HG03108 (cell line): Measurements from ENCODE around the gene PITPNM3.
A peak's percentile ranks its signal among the peaks of the same experiment; 100 is the strongest.

ENCODE experiments used
- ATAC-seq: cut with Tn5 transposase; IDR thresholded peaks from one replicate; pipeline ENCODE4 v1.9.1; 2021; ENCODE audit warnings: moderate library complexity; ENCODE audit not compliant: unreplicated experiment

PITPNM3 gene

DNA sequence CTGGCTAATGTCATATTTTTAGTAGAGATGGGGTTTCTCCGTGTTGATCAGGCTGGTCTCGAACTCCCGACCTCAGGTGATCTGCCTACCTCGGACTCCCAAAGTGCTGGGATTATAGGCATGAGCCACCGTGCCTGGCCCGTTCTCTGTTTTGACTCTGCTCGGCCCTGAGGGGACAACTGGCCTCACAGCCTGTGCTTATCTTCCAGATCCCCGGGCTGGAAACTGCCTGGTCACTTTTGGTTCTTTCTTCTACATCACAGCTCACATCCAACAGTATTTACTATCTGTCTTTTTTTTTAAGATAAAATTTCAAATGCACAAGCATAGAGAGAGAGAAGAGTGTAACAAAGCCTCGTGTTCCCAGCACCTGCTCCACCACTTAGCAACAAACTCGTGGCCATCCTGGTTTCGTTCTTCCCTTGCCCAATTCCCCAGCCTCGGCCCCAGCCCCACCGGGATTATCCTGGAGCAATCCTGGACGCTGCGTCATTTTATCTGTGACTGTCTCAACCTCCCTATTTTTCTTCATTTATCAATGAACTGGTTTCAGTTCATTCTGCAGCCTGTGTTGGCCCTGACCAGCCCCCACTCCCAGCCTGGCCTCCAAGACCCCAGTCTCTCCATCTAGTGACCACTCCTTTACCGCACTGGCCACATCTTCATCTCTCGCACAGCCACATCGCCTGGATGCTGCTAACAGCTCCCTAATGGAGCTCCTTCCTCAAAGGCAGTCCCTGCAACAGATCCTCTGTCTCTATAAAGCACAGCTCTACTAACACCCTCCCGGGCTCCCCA lies 91.0 kb downstream of the PITPNM3 start:
- ATAC-seq = no peak

DNA sequence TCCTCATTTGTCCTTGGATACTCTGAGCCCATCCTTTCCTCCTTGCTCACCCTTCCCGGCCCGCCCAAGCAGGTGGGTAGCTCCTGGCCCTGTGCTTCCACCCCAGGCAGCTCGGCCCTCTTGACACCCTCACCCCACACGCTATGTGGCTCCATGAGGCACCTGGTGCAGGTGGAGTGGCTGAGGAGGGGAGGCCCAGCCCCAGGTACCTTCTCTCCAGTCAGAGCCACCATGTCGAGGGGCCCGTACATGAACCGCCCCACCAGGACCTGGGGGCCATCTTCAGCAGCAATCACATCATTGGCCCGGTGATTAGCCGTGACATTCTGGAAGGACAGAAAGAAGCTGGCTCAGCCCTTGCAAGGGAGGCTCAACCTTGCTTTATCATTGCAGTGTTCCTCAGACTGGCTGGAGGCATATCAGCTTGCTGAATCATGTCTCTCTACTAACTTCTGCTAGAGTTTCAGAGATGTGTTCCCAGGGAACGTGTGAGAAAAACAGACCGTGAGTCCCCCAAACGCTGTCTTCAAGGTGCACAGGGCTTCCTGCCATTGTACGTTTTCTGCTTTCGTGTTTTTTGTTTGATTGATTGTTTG lies 91.8 kb downstream of the PITPNM3 start:
- ATAC-seq = no peak

DNA sequence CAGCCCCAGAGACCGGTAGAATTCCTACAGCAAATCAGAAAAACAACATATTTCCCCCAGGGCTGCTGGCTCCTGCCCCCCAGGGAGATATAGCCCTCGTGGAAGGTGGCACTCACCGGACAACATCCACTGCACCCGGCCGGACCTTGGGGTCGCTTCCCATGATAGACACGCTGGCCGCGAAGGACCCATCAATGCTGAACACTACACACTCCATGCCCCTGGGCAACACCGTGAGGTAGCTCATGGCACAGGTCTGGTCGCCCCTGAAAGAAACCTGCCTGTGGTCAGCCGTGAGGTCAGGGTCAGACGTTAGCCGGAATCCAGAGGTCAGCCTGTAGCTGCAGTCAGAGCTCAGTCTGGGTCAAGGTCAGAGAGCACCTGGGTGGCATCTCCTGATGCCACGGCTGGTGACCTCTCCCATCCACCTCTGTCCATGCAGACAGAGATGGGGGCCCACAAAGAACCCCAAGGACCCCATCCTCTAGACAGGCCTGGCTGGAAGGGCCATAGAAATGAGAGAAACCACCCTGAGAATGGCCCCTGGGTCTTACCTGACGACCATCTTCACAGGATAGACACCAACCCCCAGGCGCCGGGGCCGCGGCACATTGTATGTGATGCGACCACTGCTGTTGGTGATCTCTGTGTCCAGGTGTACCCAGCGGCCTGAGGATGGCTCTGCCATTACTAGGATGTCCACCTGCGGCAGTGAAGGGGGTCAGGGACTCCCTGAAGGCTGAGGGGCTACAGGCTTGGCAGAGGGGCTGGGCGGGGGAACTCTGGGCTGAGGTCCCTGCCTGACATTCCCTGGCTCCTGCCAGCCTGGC lies 92.5 kb downstream of the PITPNM3 start:
- no peak for ATAC-seq

DNA sequence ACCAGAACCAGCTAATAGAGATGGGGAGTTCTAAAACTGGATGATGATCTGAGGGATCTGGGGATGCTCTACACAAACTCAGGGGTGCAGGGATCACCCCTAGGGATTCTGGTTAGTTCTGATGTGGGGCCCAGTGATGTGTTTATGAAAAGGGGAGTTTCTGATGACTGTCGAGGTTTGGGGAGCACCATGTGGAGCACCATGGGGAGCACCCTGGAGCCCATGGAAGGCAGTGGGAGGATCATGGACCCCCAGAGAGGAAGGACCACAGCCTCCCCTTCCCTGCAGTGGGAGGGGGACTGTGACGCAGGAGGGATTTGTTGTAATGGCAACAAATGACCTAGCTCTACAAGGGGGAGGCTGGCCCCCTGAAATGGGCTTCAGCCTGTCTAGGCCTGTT lies 93.7 kb downstream of the PITPNM3 start:
- no peak for ATAC-seq

DNA sequence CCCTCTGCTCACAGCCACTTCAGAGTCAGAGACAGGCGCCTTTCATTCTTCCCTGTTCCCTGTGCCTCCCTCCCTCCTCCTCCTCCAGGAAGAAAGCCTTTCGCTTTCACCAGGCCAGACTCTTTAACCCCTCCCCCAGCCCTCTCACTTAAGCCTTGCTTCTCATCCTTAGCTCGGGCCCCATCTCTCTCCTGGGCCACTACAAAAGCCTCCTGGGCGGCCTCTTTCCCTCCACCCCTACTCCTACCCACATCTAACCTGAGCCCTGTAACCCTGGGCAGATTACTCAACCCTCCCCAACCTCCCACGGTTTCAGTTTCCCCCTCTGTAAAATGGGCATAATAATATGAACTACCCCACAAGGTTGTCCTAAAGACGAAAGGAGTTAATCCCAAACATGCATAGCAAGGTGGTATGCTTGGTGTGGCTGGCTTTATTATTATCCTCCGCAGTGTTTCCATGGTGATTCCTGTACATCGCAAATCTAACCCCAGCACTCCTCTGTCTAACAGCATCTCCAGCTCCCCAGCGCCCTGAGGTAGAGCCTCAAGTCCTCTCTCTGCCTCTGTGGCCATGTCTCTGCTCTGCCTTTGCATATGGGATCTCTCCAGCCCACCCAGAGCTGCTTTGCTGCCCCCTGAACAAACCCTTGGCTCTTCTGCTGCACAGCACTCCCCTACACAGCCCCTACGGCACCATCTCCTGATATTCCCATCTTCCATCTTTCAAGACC lies 94.4 kb downstream of the PITPNM3 start:
- ATAC-seq = no peak

DNA sequence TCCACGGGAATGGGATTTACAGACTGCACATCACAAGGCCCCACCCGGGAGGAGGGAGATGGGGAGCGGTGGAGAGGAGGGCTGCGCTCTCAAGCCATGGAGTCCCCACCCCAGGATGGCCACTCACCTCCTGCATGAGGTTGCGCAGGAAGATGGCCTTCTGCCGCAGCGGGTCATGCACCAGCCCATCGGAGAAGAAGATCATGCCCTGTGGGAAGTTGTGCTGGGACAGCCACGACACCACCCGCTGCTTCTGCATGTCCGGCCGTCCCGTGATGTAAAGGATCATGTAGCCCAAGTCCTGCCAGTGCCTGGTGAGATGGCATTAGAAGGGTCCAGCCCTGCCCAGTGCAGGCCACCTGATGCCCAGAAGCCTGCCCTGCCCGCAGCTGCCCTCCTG lies 95.1 kb downstream of the PITPNM3 start:
- ATAC-seq = no peak

DNA sequence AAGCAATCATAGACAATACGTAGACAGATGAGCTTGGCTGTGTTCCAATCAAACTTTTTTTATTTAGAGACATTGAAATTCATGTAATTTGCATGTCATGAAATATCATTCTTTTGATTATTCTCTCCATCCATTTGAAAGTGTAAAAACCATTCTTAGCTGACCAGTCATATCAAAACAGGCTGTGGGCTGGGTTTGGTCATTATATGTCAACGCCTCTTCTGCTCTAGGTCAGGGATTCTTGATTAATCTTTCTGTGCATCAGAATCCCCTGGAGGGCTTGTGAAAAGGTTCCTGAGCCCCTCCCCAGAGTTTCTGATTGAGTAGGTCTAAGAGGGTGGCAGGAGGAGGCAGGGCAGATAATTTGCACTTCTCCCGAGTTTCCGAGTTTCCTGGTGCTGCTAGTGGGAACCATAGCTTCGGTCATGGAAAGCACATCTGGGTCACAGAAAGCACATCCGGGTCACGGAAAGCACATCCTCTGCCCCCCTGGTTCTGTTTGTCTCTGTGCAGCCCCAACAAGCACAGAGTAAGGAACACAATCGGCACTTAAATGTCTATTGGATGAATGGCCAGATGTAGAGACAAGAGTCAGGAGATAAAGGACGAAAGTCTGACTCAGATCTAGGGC lies 95.7 kb downstream of the PITPNM3 start:
- ATAC-seq = no peak

DNA sequence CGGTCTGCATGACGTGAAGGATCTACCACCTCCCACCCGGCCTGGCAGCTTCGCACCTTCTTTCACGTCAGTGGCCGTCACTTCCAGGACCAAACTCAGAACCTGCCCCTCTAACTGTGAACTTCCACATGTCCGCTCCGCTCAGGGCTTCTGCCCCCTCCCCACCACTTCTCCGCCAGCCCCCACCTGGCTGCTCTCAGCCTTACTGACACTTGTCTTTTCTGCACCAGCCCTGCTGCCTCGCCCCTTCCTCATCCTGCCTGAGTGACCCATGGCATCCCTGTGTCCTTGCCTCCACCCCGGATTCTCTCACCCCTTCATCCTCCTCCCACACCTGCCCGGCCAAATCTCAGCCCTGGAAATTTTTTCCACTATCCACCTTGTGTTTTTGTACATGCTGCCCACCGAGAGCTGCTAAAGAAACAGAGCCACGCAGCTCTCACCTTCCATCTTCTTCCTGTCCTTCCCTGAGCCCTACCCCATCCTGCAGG lies 97.8 kb downstream of the PITPNM3 start:
- no peak for ATAC-seq

DNA sequence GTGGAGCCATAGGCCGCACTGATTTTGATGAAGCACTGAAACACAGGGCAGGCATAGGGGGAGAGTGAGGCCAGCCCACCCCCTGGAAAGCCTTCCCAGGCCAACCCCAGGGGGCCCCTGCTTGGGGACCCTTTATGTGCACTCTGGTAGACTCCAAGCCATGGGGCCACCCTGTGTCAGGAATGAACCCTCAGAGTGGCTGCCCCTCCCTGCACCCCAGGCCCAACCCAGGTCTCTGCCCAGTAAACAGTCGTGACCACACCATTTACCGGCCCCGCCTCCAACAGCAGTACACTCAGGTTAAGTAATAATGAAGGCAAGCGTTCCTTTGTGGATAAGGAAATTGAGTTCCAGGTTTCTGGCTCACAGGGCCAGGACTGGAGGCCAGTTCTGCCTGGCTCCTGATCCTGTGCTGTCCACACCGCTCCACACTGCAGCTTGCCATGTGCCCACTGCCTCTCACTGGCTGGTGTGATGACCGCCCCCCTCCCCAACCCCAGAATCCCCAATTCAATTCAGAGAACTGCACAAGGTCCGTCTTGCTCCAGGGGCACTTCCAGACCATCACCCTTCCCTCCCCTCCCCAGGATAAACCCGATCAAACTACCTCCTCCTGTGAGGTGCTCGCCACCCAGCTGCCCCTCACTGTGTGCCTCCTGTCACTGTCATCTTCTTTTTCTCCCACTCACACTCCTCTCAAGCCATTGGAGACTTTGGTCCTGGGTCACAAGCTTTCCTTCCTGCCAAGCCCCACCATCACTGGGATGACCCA lies 98.5 kb downstream of the PITPNM3 start:
- ATAC-seq = no peak

DNA sequence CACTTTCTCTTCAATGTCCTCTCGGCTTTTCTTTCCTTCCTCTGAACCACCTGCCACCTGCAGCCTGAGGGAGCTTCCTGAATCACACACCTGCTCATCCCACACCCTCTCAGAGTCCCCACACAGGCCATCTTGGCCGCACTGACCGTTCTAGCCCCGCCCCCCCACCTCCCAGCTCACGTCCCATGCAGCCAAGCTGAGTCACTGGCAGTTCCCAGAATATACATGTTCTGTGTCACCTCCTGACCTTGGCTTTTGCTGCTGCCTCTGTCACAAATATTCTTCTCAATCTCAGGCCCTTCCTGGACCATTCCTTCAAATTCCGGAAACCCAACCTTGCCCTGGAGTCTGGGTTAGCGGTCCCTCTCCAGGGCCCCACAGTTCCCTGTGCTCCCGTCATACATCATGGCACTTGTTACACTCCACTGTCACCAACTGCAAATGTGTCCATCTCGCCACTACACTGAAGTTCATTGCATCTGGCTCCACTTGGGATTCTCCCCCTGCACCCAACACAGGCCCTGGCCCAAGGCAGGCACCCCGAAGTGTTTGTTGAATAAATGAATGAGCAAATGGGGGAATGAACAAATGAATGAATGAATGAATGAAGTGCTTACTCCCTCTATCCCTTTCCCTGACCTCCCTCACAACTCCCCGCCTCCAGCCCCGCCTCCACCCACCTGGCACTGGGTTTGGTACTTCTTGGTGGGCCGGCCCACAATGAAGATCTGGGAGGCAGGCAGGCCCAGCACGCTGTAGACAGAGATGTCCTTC lies 99.3 kb downstream of the PITPNM3 start:
- ATAC-seq = no peak

DNA sequence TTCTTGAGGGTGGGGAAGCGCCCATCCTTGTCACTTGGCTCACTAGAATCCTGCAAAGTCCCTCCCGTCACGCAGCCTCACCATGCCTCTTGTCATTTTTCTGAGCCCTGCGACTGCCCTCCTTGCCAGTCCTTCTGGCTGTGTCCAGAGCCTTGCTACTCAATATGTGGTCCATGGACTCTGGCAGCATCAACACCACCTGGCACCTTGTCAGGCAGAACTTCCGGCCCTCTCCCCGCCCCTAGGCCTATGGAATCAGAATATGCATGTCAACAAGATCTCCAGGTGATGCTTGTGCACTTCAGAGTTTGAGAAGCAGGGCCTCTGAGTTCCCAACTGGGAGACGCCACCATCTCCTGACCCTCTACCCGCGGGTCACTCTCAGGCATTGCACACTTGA lies 100.0 kb downstream of the PITPNM3 start:
- no peak for ATAC-seq

DNA sequence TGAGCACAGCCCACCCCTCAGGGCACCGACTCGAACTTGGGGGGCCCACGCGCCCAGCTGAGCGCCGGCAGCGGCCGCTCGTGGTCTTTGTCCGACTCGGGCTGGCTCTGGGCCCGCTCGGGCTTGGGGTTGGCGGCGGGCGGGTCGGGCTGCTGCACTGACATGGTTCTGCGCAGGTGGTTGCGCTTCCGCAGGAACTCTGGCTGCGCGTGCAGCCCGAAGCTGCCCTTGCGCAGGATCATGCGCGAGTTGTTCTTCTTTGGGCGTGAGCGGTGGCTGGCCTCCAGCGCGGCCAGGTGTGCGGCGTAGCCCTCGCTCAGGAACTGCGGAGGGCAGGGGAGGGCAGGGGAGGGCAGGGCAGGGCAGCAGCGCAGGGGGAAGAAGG lies 101.0 kb downstream of the PITPNM3 start:
- ATAC-seq = peak; percentile 40

DNA sequence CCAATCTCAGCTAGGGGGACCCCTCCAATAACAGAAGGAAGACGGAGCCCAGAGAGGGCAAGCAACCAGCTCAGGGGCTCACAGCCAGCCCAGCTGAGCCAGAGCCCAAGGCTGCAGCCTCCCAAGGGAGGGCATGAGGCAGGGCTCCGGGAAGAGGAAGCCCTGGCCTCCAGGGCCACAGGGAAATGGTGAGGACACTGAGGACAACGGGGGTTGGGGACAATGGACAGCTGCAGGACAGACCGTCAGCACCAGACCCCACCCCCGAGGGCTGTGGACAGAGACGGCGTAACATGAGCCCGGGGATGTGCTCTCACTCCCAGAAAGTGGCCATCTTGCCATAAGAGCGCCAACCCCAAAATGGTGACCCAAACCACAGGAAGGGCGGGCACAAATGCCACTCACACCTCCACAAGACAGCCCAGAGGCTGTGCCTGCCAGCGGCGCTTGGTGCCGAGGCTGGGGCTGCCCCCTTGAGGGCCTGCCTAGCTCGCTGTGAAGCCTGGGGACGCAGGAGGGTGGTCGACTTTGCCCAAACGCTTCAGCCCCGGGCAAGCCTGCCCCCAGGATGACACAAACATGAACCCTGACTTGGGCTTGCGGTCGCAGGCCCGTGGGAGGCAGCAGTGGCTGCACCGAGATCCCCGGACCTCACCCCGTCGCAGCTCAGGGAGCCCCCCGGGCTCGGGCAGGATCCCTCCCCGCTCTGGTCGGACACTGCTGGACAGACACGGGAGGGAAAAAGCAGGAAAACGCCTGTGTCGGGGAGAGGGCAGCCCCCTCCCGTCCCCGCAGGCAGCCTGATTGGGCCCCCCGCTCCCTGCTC lies 101.6 kb downstream of the PITPNM3 start:
- no peak for ATAC-seq

DNA sequence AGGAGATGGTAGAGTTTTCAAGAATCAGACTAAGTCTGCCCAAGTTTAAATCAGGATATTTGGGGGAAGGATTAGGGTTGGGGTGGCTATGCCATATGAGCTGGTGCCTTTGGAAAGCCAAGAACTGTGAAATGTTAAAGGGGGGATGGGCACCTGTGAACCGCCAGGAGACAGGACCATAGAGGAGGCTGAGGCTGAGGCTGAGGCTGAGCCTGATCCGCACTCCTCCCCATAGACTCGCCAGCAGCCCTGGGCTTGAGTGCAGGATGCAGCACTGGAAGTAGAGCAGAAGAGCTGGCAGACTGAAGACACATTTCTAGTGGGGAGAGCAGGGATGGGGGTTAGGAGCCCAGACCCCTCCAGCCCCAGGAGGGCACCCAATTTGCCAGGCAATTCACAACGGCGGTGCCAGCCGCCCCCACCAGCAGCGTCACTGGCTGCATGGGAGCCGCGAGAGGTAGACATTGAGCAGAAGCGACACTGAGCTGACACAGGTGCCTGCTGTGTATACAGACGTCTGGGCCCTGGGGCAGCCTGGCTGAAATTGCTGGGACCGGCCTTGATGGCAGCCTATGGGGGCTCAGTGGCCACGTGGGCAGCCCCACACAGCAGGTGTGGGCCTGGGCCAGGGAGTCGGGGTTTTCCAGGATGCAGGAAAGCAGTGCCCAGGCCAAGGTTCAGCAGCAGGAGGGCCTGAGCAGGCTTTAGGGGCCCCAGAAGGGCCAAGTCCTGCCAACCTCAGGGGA lies 102.9 kb downstream of the PITPNM3 start:
- ATAC-seq = no peak

DNA sequence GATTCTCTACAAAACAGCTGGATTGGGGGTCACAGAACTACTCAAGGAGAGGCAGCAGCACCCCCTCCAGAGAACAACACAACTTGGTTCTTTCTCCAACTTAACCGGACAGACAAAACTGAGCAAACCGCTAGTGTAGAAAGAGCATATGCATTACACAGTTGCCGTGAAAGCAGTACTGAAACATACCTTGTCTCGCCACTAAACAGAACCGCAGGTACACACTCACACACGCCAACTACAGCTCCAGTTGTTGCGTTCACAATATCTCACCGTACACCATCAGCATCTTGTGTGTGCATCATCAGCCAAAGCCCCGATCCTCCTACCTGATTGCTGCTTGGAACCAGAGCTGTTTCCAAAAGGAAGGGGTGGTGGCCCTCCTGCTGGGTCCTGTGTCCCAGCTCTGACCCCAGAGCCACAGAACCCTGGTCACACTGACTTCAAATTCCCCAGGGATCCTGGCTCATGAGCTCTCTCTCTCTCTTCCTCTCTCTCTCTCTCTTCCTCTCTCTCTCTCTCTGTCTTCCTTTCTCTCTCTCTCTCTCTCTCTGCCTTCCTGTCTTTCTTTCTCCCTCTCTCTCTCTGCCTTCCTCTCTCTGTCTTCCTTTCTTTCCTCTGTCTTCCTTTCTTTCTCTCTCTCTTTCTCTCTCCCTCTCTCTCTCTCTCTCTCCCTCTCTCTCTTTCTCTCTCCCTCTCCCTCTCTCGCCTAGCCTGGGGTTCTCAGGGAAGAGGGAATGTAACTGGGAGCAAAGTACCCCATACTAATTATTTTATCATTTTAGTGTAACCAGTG lies 103.7 kb downstream of the PITPNM3 start:
- no peak for ATAC-seq

DNA sequence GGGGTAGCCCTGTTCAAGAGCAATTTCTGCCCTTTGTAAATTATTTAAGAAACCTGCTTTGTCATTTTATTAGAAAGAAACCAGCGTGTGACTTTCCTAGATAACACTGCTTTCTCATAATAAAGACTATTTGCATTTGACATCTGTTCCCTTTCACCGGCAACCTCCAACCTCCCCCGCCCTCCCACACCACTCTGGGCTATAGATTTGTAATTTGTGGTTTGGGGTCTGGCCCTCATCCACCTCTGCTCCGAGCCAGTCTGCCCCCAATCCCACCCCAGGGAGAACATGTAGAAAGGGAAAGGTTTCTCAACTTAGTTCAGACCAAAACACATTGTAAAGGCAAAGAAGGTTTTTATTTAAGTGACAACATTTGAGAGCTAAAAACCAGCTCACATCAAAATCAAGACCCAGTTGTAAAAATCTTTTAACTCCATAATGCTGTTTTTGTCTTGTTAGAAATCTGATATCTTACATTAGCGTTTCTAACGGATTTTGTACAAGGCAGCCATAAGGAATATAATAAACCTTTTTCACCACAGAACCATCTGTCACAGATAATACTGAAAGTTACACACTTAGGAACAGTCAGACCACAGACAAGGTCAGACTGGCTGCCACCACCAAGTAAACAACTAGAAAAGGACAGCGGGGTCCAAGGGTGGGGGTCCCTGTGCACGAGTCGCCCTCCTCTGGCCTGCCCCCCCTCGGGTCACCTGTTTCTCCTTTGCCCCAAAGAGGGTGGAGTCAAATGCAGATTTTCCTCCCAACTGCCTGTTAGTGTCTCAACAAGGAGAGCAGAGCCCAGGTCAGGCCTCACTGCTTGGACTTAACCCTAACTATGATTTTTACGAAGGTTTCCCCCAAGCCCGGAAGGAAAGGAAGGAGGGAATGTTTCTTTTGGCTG lies 105.2 kb downstream of the PITPNM3 start:
- no peak for ATAC-seq
